Measurements from ENCODE around the gene BATF3. TPM values are rescaled to one million over a fixed set of nuclear protein-coding genes. Genes with fewer than 3 reads are reported as not detected.
"Not testable (repeated sequence)": the region's sequence is repeated elsewhere in the genome, so short reads cannot be mapped to it uniquely, and the experiment has no call there.

BATF3 gene
- total RNA-seq, 2 experiments from 2014 or later, result 52.6 to 61.3 TPM

DNA sequence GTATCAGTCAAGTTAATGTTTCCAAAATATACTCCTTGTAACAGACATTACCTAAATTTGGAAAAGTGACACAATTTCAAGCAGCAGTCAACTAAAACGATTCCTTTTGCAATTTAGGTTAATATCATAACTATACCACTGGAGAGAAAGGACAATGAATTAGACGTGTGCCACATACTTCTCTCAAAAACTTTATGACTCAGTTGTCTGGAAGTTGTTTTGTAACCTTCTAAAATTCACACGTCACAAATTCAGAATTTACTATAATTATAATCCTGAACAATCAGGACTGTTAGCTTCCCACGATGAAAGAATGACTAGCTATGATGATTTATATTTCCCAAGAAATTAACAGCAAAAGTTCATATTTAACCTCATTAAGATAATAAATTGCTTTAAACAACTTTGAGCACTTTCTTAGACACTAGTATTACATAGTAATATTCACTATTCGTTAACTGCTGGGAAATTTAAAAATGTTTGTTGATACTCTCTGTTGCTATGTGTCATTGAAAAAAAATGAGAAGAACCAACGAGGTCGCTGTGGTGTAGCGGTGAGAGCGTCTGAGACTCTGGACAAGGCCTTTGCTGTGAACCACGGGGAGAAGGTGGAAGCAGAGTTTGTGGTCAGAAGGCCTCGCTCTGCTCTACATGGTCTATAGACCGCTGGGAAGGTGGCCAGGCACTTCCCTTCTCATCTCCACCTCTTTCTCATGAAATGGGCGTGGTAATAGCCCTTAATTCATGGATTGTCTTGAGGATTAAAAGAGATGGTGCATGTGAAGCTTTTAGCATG lies 27.9 kb upstream of the BATF3 start:
- H3K4me3 Mint-ChIP-seq, result no peak overlapping the region
- ATAC-seq (peak; percentile 39), DNase-seq (peak; percentile 32)
- peaks cover 31% of the 10 kb centered on the region for H3K4me1 Mint-ChIP-seq (ENCODE audit: low read depth)
- intact Hi-C loops (cut with micrococcal nuclease), result no loop called here
- H3K36me3 Mint-ChIP-seq (ENCODE audit: low read depth), result peaks cover 25% of the 10 kb centered on the region
- H3K27ac Mint-ChIP-seq, result peak overlapping the region; percentile 66
- no peaks in the 10 kb centered on the region for H3K27me3 Mint-ChIP-seq
- POLR2A ChIA-PET, result interaction anchor here (1.6 kb wide), 1 partner anchor 27 kb away, joined by 5 read pairs; no protein-coding TSS in a partner anchor
- peaks cover 6% of the 10 kb centered on the region for H3K9me3 Mint-ChIP-seq
- TF ChIP-seq, protein P1, sequence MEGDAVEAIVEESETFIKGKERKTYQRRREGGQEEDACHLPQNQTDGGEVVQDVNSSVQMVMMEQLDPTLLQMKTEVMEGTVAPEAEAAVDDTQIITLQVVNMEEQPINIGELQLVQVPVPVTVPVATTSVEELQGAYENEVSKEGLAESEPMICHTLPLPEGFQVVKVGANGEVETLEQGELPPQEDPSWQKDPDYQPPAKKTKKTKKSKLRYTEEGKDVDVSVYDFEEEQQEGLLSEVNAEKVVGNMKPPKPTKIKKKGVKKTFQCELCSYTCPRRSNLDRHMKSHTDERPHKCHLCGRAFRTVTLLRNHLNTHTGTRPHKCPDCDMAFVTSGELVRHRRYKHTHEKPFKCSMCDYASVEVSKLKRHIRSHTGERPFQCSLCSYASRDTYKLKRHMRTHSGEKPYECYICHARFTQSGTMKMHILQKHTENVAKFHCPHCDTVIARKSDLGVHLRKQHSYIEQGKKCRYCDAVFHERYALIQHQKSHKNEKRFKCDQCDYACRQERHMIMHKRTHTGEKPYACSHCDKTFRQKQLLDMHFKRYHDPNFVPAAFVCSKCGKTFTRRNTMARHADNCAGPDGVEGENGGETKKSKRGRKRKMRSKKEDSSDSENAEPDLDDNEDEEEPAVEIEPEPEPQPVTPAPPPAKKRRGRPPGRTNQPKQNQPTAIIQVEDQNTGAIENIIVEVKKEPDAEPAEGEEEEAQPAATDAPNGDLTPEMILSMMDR (IDR thresholded peaks at IDR 0.05), result no peak
- CTCF ChIA-PET, result interaction anchor here (1.6 to 1.8 kb wide), 2 partner anchors 22 to 63 kb away, joined by 5 to 7 read pairs; no protein-coding TSS in a partner anchor

- CTCF ChIA-PET; POLR2A ChIA-PET; H3K9me3 Mint-ChIP-seq; H3K27me3 Mint-ChIP-seq; H3K27ac Mint-ChIP-seq; DNase-seq; H3K4me3 Mint-ChIP-seq; ATAC-seq; intact Hi-C loops (cut with micrococcal nuclease): not testable (repeated sequence)
- peaks cover 25% of the 10 kb centered on the region for H3K36me3 Mint-ChIP-seq (ENCODE audit: low read depth)
- H3K4me1 Mint-ChIP-seq (ENCODE audit: low read depth), result peaks cover 43% of the 10 kb centered on the region
Observed at GRCh38 chr1:212724679-212725078, 25.0 kb upstream of the BATF3 start.

GRCh38 chr1:212722270-212722957 lies 22.8 kb upstream of the BATF3 start:
- intact Hi-C loops (cut with micrococcal nuclease), result no loop called here
- Mint-ChIP-seq H3K9me3 (peaks cover 6% of the 10 kb centered on the region), H3K36me3 (ENCODE audit: low read depth) (peaks cover 24% of the 10 kb centered on the region), H3K27me3 (peaks cover 13% of the 10 kb centered on the region), H3K4me1 (ENCODE audit: low read depth) (peaks cover 31% of the 10 kb centered on the region), H3K27ac (peak overlapping the region; percentile 65), H3K4me3 (no peak overlapping the region)
- TF ChIP-seq, protein P1 (IDR thresholded peaks at IDR 0.05), result no peak
- DNase-seq, result peak; percentile 23
- ChIA-PET CTCF (interaction anchor here (0.7 to 3.6 kb wide), 10 partner anchors 10 to 272 kb away, joined by 3 to 10 read pairs (median 6); no protein-coding TSS in a partner anchor), POLR2A (interaction anchor here (0.7 to 2.6 kb wide), 6 partner anchors 9 to 69 kb away, joined by 3 to 9 read pairs (median 4); partner anchors contain the start of genes NSL1 and TATDN3)
- ATAC-seq, result peak; percentile 41

- ChIA-PET CTCF (interaction anchor here (0.7 to 3.6 kb wide), 10 partner anchors 10 to 273 kb away, joined by 3 to 10 read pairs (median 7); no protein-coding TSS in a partner anchor), POLR2A (interaction anchor here (0.6 to 2.6 kb wide), 9 partner anchors 10 to 70 kb away, joined by 3 to 9 read pairs (median 4); partner anchors contain the start of genes NSL1 and TATDN3)
- peaks cover 28% of the 10 kb centered on the region for H3K4me1 Mint-ChIP-seq (ENCODE audit: low read depth)
- H3K4me3 Mint-ChIP-seq, result peak overlapping the region; percentile 44
- DNase-seq (peak; percentile 75), ATAC-seq (peak; percentile 86)
- peaks cover 16% of the 10 kb centered on the region for H3K27me3 Mint-ChIP-seq
- intact Hi-C loops (cut with micrococcal nuclease), result no loop called here
- H3K36me3 Mint-ChIP-seq (ENCODE audit: low read depth), result peaks cover 22% of the 10 kb centered on the region
- TF ChIP-seq, protein P1 (IDR thresholded peaks at IDR 0.05), result no peak
- peaks cover 6% of the 10 kb centered on the region for H3K9me3 Mint-ChIP-seq
- H3K27ac Mint-ChIP-seq, result peak overlapping the region; percentile 65
Observed at GRCh38 chr1:212721388-212722247, 22.0 kb upstream of the BATF3 start.

DNA sequence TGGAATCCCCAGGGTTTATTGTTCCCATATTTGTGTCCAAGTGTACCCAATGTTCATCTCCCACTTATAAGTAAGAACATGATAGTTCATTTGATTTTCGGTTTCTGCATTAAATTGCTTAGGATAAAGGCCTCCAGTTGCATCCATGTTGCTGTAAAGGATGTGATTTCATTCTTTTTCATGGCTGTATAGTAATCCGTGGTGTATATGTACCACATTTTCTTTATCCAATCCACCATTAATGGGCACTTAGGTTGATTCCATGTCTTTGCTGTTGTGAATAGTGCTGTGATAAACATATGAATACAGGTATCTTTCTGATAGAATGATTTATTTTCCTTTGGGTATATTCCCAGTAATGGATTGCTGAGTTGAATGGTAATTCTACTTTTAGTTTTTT lies 20.0 kb upstream of the BATF3 start:
- Mint-ChIP-seq H3K9me3 (peaks cover 4% of the 10 kb centered on the region), H3K27ac (no peak overlapping the region), H3K27me3 (peaks cover 23% of the 10 kb centered on the region), H3K36me3 (ENCODE audit: low read depth) (peaks cover 10% of the 10 kb centered on the region), H3K4me3 (no peak overlapping the region), H3K4me1 (ENCODE audit: low read depth) (peaks cover 28% of the 10 kb centered on the region)
- ChIA-PET CTCF (no interaction called here), POLR2A (no interaction called here)
- DNase-seq (no peak), ATAC-seq (no peak)
- TF ChIP-seq, protein P1 (IDR thresholded peaks at IDR 0.05), result no peak
- intact Hi-C loops (cut with micrococcal nuclease), result no loop called here
